Urinary bladder (tissue), 4 donors: Measurements from ENCODE around the gene LIN37. TPM values are rescaled to one million over a fixed set of nuclear protein-coding genes. Genes with fewer than 3 reads are reported as not detected.

ENCODE experiments used
- DNase-seq: peaks from one replicate; pipeline ENCODE4 v3.0.0-alpha.2; 2015; ENCODE audit errors: extremely low spot score
- H3K27ac ChIP-seq: one replicate; pipeline ENCODE4 v1.5.1; 2013; ENCODE audit warnings: low read depth, mild to moderate bottlenecking, moderate library complexity
- H3K36me3 ChIP-seq: one replicate; pipeline ENCODE4 v1.6.1; 2013; ENCODE audit warnings: mild to moderate bottlenecking, moderate library complexity; ENCODE audit not compliant: insufficient read depth
- H3K4me1 ChIP-seq: one replicate; pipeline ENCODE4 v1.6.1; 2013; ENCODE audit warnings: mild to moderate bottlenecking, moderate library complexity; ENCODE audit not compliant: insufficient read depth
- H3K4me3 ChIP-seq: one replicate; pipeline ENCODE4 v1.5.1; 2013; ENCODE audit warnings: low read depth, low read length
- WGBS: extraction: QIAGEN DNeasy Blood & Tissue Kit; methylation state at CpG from one replicate; pipeline ENCODE4 v1.1.7; 2013; 5-methylcytosine and 5-hydroxymethylcytosine counted together
- polyA plus RNA-seq: library from polyadenylated mRNA; stranded (reverse); fragments of 200-250 nt; gene quantifications from one replicate; pipeline ENCODE4 v1.2.3, GENCODE V29; 2013
- total RNA-seq: library from RNA; depleted of rRNA; stranded (reverse); fragments of >200 nt; gene quantifications from one replicate; pipeline ENCODE4 v1.2.3, GENCODE V29; 2014
- donor health status: healthy with polysubstance abuse.
- donor health status: healthy.

The LIN37 gene
- total and polyA plus RNA-seq, 2 donors: 5.4 to 18.8 TPM

- H3K4me3 ChIP-seq: peak overlapping the region; percentile 83
- WGBS: 36% methylated on average over 9 of the region's 9 CpGs
- H3K27ac ChIP-seq: no peak overlapping the region
- no peaks in the 10 kb centered on the region for H3K4me1 ChIP-seq
- no peak for DNase-seq
- H3K36me3 ChIP-seq: no peaks in the 10 kb centered on the region
Measured at GRCh38 chr19:35775046-35775297, 26.6 kb downstream of the LIN37 start.

- peak; percentile 94 for DNase-seq
- Histone ChIP-seq H3K27ac (no peak within 1 kb of the TSS), H3K36me3 (no peaks in the 10 kb centered on the region), H3K4me1 (no peaks in the 10 kb centered on the region), H3K4me3 (peak within 1 kb of the TSS; percentile 83)
- WGBS: 1% methylated on average over 80 of the region's 82 CpGs
Measured at GRCh38 chr19:35775298-35776101, 27.1 kb downstream of the LIN37 start, which contains the start of gene ARHGAP33. Gene ARHGAP33, plus strand, starts transcription at chr19:35775564. Its CDS starts 95 bp downstream, at chr19:35775659.

GRCh38 chr19:35776102-35776788 lies 27.9 kb downstream of the LIN37 start:
- no peak overlapping the region for H3K27ac ChIP-seq
- DNase-seq: no peak
- H3K4me3 ChIP-seq: peak overlapping the region; percentile 83
- no peaks in the 10 kb centered on the region for H3K4me1 ChIP-seq
- no peaks in the 10 kb centered on the region for H3K36me3 ChIP-seq
- WGBS: 45% methylated on average over 13 of the region's 13 CpGs

- Histone ChIP-seq H3K4me3 (no peak overlapping the region), H3K4me1 (no peaks in the 10 kb centered on the region), H3K27ac (no peak overlapping the region), H3K36me3 (no peaks in the 10 kb centered on the region)
- WGBS: 51% methylated on average over 19 of the region's 19 CpGs
- DNase-seq: no peak
Measured at GRCh38 chr19:35777086-35777841, 28.9 kb downstream of the LIN37 start.

- DNase-seq: no peak
- WGBS: 75% methylated on average over 7 of the region's 7 CpGs
- H3K27ac ChIP-seq: no peak overlapping the region
- H3K4me3 ChIP-seq: no peak overlapping the region
- H3K4me1 ChIP-seq: no peaks in the 10 kb centered on the region
- H3K36me3 ChIP-seq: no peaks in the 10 kb centered on the region
Measured at GRCh38 chr19:35777961-35778360, 29.6 kb downstream of the LIN37 start.

- H3K36me3 ChIP-seq: no peaks in the 10 kb centered on the region
- no peak overlapping the region for H3K27ac ChIP-seq
- 93% methylated on average over 8 of the region's 8 CpGs for WGBS
- no peak for DNase-seq
- no peak overlapping the region for H3K4me3 ChIP-seq
- H3K4me1 ChIP-seq: no peaks in the 10 kb centered on the region
Measured at GRCh38 chr19:35779033-35779432, 30.7 kb downstream of the LIN37 start.

GRCh38 chr19:35780058-35780457 lies 31.7 kb downstream of the LIN37 start:
- H3K27ac ChIP-seq: no peak overlapping the region
- 91% methylated on average over 16 of the region's 16 CpGs for WGBS
- H3K4me3 ChIP-seq: no peak overlapping the region
- no peak for DNase-seq
- no peaks in the 10 kb centered on the region for H3K4me1 ChIP-seq
- no peaks in the 10 kb centered on the region for H3K36me3 ChIP-seq

- 95% methylated on average over 20 of the region's 20 CpGs for WGBS
- Histone ChIP-seq H3K4me3 (no peak overlapping the region), H3K27ac (no peak overlapping the region), H3K36me3 (no peaks in the 10 kb centered on the region), H3K4me1 (no peaks in the 10 kb centered on the region)
- no peak for DNase-seq
Measured at GRCh38 chr19:35780717-35781116, 32.3 kb downstream of the LIN37 start.

GRCh38 chr19:35781650-35782049 lies 33.3 kb downstream of the LIN37 start:
- 75% methylated on average over 9 of the region's 9 CpGs for WGBS
- DNase-seq: no peak
- no peak overlapping the region for H3K4me3 ChIP-seq
- H3K27ac ChIP-seq: no peak overlapping the region
- H3K36me3 ChIP-seq: no peaks in the 10 kb centered on the region
- no peaks in the 10 kb centered on the region for H3K4me1 ChIP-seq

GRCh38 chr19:35782589-35782988 lies 34.2 kb downstream of the LIN37 start:
- Histone ChIP-seq H3K4me1 (no peaks in the 10 kb centered on the region), H3K27ac (no peak overlapping the region), H3K4me3 (no peak overlapping the region), H3K36me3 (no peaks in the 10 kb centered on the region)
- 94% methylated on average over 12 of the region's 12 CpGs for WGBS
- no peak for DNase-seq

GRCh38 chr19:35783469-35784434 lies 35.4 kb downstream of the LIN37 start:
- Histone ChIP-seq H3K36me3 (no peaks in the 10 kb centered on the region), H3K4me1 (no peaks in the 10 kb centered on the region), H3K4me3 (no peak overlapping the region), H3K27ac (no peak overlapping the region)
- DNase-seq: no peak
- WGBS: 82% methylated on average over 28 of the region's 28 CpGs

- Histone ChIP-seq H3K36me3 (no peaks in the 10 kb centered on the region), H3K4me3 (no peak overlapping the region), H3K4me1 (no peaks in the 10 kb centered on the region), H3K27ac (no peak overlapping the region)
- DNase-seq: no peak
- 79% methylated on average over 45 of the region's 45 CpGs for WGBS
Measured at GRCh38 chr19:35784503-35785338, 36.3 kb downstream of the LIN37 start.
